Measurements from ENCODE around the gene ACOT8. TPM values are rescaled to one million over a fixed set of nuclear protein-coding genes. Genes with fewer than 3 reads are reported as not detected.

Gene ACOT8
- total and polyA plus RNA-seq, 9 of the 15 experiments (the other 6 are each of a cell fraction or from before 2014, with no cell fraction given): 8.2 to 46.7 (median 20.7) TPM

DNA sequence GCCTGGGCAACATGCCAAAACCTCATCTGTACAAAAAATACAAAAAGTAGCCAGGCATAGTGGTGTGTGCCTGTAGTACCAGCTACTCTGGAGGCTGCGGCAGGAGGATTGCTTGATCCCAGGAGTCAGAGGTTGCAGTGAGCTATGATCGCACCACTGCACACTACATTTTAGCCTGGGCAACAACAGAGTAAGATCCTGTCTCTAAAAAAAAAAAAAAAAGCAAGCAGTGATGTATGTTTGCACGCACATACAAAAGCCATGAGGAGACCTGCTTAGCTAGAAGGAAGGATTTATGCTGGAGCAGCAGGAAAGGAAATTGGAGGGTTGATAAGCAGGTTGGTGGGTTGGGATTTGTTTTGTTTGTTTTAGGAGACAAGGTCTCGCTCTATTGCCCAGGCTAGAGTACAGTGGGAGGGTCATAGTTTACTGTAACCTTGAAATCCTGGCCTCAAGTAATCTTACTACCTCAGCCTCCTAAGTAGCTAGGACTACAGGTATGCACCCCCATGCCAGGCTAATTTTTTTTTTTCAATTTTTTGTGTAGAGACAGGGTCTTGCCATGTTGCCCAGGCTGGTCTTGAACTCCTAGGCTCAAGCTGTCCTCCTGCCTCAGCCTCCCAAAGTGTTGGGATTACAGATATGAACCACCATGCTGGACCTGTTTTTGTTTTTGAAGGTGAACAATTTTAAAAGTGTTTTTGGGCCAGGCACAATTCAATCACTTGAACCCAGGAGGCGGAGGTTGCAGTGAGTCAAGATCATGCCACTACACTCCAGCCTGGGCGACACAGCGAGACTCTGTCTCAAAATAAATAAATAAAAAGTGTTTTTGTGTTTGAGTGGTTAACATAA is 4.3 kb upstream of the ACOT8 start:
- ChIA-PET POLR2A (interaction anchor here (0.7 to 1.1 kb wide), 3 partner anchors 24 to 108 kb away, joined by 3 read pairs; partner anchors contain the start of genes CTSA and NEURL2), CTCF (ENCODE audit: low intra/inter-chr PET ratio) (interaction anchor here (0.7 kb wide), 1 partner anchor 39 kb away, joined by 4 read pairs; no protein-coding TSS in a partner anchor)
- Histone ChIP-seq H3K36me3 (ENCODE audit: control insufficient read depth, insufficient read depth, low read length) (no peaks in the 10 kb centered on the region), H2AFZ (ENCODE audit: low read depth, low read length) (no peak overlapping the region), H3K9me1 (ENCODE audit: control insufficient read depth, insufficient read depth, low read length) (no peaks in the 10 kb centered on the region), H3K4me3 (no peak overlapping the region), H3K4me1 (replicated peaks in 1 of 2; ENCODE audit: control insufficient read depth in 2 of 2, insufficient read depth in 2 of 2, low read length in 2 of 2) (peaks cover 9 to 22% of the 10 kb centered on the region in 2 experiments), H3K9ac (ENCODE audit: insufficient read depth in 1 of 2, low read depth in 2 of 2, low read length in 2 of 2) (no peak overlapping the region), H3K27ac (ENCODE audit: extremely low read depth, low read depth, low read length) (no peak overlapping the region), H4K20me1 (replicated peaks; ENCODE audit: control insufficient read depth, insufficient read depth, low read length) (no peaks in the 10 kb centered on the region), H3K27me3 (ENCODE audit: control insufficient read depth in 2 of 2, insufficient read depth in 2 of 2, low read length in 2 of 2) (no peaks in the 10 kb centered on the region), H3K4me2 (ENCODE audit: insufficient read depth, low read length) (no peak overlapping the region), H3K9me3 (replicated peaks; ENCODE audit: control insufficient read depth, insufficient read depth, low read depth, low read length) (no peaks in the 10 kb centered on the region), H3K79me2 (ENCODE audit: control insufficient read depth, insufficient read depth, low read length) (peaks cover 16% of the 10 kb centered on the region)
- TF ChIP-seq NFIC (IDR thresholded peaks at IDR 0.05): peak; percentile 88
- TF ChIP-seq, protein P1, sequence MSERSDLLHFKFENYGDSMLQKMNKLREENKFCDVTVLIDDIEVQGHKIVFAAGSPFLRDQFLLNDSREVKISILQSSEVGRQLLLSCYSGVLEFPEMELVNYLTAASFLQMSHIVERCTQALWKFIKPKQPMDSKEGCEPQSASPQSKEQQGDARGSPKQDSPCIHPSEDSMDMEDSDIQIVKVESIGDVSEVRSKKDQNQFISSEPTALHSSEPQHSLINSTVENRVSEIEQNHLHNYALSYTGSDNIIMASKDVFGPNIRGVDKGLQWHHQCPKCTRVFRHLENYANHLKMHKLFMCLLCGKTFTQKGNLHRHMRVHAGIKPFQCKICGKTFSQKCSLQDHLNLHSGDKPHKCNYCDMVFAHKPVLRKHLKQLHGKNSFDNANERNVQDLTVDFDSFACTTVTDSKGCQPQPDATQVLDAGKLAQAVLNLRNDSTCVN (CRISPR knock-in tag; IDR thresholded peaks at IDR 0.05): no peak
- FAIRE-seq (no peak), ATAC-seq (no peak), DNase-seq (ENCODE audit: extremely low read depth in 1 of 4, low spot score in 3 of 4) (peak in 1 of 4 experiments; percentile 45)
- no TSS peak for BruUV-seq (replicated peaks)
- intact Hi-C loops (cut with micrococcal nuclease) (no loop called here), in situ Hi-C loops (cut with MboI) (no loop called here)
- WGBS (ENCODE audit: insufficient coverage, low coverage, missing lambda C conversion rate): 79% methylated on average over 7 of the region's 7 CpGs

Measured in K562 (cell line).